ENCODE results near the gene RINL. TPM values are rescaled to one million over a fixed set of nuclear protein-coding genes. Genes with fewer than 3 reads are reported as not detected.
"Not testable (repeated sequence)": the region's sequence is repeated elsewhere in the genome, so short reads cannot be mapped to it uniquely, and the experiment has no call there.

The RINL gene
- total RNA-seq, 2 donors from 2014 or later: 4.7 to 5.5 TPM

- ATAC-seq (ENCODE audit: insufficient number of reproducible peaks, low FRiP score, low read depth): no peak
- DNase-seq (ENCODE audit: low spot score): no peak
- H3K9me3 ChIP-seq: no peaks in the 10 kb centered on the region
- no peak for TF ChIP-seq CTCF (IDR thresholded peaks at IDR 0.05)
- H3K4me1 ChIP-seq (ENCODE audit: control insufficient read depth in 1 of 2, low read depth in 2 of 2): no peaks in the 10 kb centered on the region
- no peaks in the 10 kb centered on the region for H3K36me3 ChIP-seq
- H3K27ac ChIP-seq: no peak overlapping the region
- H3K4me3 ChIP-seq: no peak overlapping the region
- H3K27me3 ChIP-seq (replicated peaks; ENCODE audit: insufficient read depth): no peaks in the 10 kb centered on the region
These were observed 15.6 kb downstream of the RINL start for GRCh38 chr19:38862321-38863059.

- Histone ChIP-seq H3K27me3 (replicated peaks; ENCODE audit: insufficient read depth) (no peaks in the 10 kb centered on the region), H3K36me3 (no peaks in the 10 kb centered on the region), H3K9me3 (no peaks in the 10 kb centered on the region), H3K27ac (no peak overlapping the region), H3K4me1 (ENCODE audit: control insufficient read depth in 1 of 2, low read depth in 2 of 2) (no peaks in the 10 kb centered on the region), H3K4me3 (no peak overlapping the region)
- no peak for DNase-seq (ENCODE audit: low spot score)
- no peak for TF ChIP-seq CTCF (IDR thresholded peaks at IDR 0.05)
- no peak for ATAC-seq (ENCODE audit: insufficient number of reproducible peaks, low FRiP score, low read depth)
These were observed 16.7 kb downstream of the RINL start for GRCh38 chr19:38861368-38861767.

- ATAC-seq (ENCODE audit: insufficient number of reproducible peaks, low FRiP score, low read depth); H3K27ac ChIP-seq; H3K36me3 ChIP-seq; H3K4me3 ChIP-seq; H3K27me3 ChIP-seq (replicated peaks; ENCODE audit: insufficient read depth); H3K9me3 ChIP-seq; DNase-seq (ENCODE audit: low spot score); H3K4me1 ChIP-seq (ENCODE audit: control insufficient read depth in 1 of 2, low read depth in 2 of 2): not testable (repeated sequence)
These were observed 18.4 kb downstream of the RINL start for GRCh38 chr19:38859631-38860204.

GRCh38 chr19:38856813-38857212 is 21.3 kb downstream of the RINL start:
- DNase-seq (ENCODE audit: low spot score): no peak
- H3K36me3 ChIP-seq: no peaks in the 10 kb centered on the region
- no peak overlapping the region for H3K4me3 ChIP-seq
- TF ChIP-seq CTCF (IDR thresholded peaks at IDR 0.05): no peak
- no peak overlapping the region for H3K27ac ChIP-seq
- H3K4me1 ChIP-seq (ENCODE audit: control insufficient read depth in 1 of 2, low read depth in 2 of 2): peaks cover 0 to 12% of the 10 kb centered on the region in 2 donors
- no peaks in the 10 kb centered on the region for H3K9me3 ChIP-seq
- no peaks in the 10 kb centered on the region for H3K27me3 ChIP-seq (replicated peaks; ENCODE audit: insufficient read depth)
- ATAC-seq (ENCODE audit: insufficient number of reproducible peaks, low FRiP score, low read depth): no peak

- H3K9me3 ChIP-seq; ATAC-seq (ENCODE audit: insufficient number of reproducible peaks, low FRiP score, low read depth); H3K27me3 ChIP-seq (replicated peaks; ENCODE audit: insufficient read depth); H3K4me3 ChIP-seq; H3K36me3 ChIP-seq; H3K27ac ChIP-seq; DNase-seq (ENCODE audit: low spot score): not testable (repeated sequence)
- peaks cover 4 to 20% of the 10 kb centered on the region in 2 donors for H3K4me1 ChIP-seq (ENCODE audit: control insufficient read depth in 1 of 2, low read depth in 2 of 2)
These were observed 22.3 kb downstream of the RINL start for GRCh38 chr19:38855751-38856150.

- peaks cover 4 to 20% of the 10 kb centered on the region in 2 donors for H3K4me1 ChIP-seq (ENCODE audit: control insufficient read depth in 1 of 2, low read depth in 2 of 2)
- not testable (repeated sequence) for ATAC-seq (ENCODE audit: insufficient number of reproducible peaks, low FRiP score, low read depth); H3K36me3 ChIP-seq; H3K9me3 ChIP-seq; H3K4me3 ChIP-seq; DNase-seq (ENCODE audit: low spot score); H3K27ac ChIP-seq; H3K27me3 ChIP-seq (replicated peaks; ENCODE audit: insufficient read depth)
These were observed 23.1 kb downstream of the RINL start for GRCh38 chr19:38854961-38855360.
